SU-DHL-6 (cell line): Measurements from ENCODE around the gene NOL12.

Source experiments
- CTCF ChIP-seq: fragments of 200-600 bp; sonication (generic); IDR thresholded peaks from one replicate; pipeline ENCODE4 v1.5.1; 2017; ENCODE audit warnings: antibody characterized with exemption, mild to moderate bottlenecking, low read length, moderate library complexity; ENCODE audit not compliant: insufficient read depth, poor library complexity, severe bottlenecking
- EZH2phosphoT487 ChIP-seq: fragments of 200-600 bp; sonication (generic), shearing (Covaris generic); conservative IDR thresholded peaks from 2 replicates; pipeline ENCODE4 v1.6.1; 2018; ENCODE audit warnings: mild to moderate bottlenecking, antibody characterized with exemption, low read length, moderate library complexity, mixed read lengths

GRCh38 chr22:37640591-37641560 lies 45.3 kb upstream of the NOL12 start:
- no peak for TF ChIP-seq CTCF
- TF ChIP-seq EZH2phosphoT487 = no peak
